ENCODE results near the gene RBPJL. TPM values are rescaled to one million over a fixed set of nuclear protein-coding genes. Genes with fewer than 3 reads are reported as not detected.

Gene RBPJL
- total RNA-seq, 1 donor from 2014 or later: not detected

DNA sequence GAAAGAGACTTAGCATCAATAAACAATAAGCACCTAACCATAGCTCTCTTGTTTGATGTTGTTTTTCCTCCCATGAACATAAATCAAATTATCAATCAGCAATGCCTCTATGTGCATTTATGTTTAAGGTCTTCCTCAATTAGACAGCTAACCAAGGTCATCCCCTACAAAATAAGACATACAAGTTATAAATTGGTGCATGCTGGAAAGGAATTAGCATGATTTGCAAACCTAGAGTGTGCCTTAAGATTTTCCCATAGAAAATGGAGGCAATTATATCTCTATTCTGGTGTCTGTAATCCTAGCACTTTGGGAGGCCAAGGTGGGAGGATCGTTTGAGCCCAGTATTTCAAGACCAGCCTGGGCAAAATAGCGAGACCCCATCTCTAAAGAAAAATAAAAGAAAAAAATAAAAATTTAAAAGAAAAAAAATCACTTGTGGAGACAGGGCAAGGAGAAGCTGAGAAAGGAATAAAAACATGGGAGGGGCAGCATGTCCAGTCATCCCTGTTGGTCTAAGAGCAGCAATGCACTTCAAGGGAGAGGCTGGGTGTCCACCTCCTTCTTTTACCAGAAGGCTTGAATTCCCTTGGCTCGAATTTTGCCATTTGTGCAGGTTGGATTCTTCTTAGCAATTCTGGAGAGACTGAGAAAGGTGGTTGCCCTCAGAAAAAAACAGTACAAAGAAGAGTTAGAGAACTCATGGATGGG, 42.9 kb upstream of the RBPJL start:
- no peak overlapping the region for H3K4me3 Mint-ChIP-seq
- no peak for ATAC-seq (ENCODE audit: low read depth)
- POLR2A ChIA-PET: no interaction called here
- H3K27ac Mint-ChIP-seq: no peak overlapping the region
- TF ChIP-seq, protein P1, sequence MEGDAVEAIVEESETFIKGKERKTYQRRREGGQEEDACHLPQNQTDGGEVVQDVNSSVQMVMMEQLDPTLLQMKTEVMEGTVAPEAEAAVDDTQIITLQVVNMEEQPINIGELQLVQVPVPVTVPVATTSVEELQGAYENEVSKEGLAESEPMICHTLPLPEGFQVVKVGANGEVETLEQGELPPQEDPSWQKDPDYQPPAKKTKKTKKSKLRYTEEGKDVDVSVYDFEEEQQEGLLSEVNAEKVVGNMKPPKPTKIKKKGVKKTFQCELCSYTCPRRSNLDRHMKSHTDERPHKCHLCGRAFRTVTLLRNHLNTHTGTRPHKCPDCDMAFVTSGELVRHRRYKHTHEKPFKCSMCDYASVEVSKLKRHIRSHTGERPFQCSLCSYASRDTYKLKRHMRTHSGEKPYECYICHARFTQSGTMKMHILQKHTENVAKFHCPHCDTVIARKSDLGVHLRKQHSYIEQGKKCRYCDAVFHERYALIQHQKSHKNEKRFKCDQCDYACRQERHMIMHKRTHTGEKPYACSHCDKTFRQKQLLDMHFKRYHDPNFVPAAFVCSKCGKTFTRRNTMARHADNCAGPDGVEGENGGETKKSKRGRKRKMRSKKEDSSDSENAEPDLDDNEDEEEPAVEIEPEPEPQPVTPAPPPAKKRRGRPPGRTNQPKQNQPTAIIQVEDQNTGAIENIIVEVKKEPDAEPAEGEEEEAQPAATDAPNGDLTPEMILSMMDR (IDR thresholded peaks at IDR 0.05): no peak
- peaks cover 38% of the 10 kb centered on the region for H3K27me3 Mint-ChIP-seq
- no peaks in the 10 kb centered on the region for H3K4me1 Mint-ChIP-seq
- no peaks in the 10 kb centered on the region for H3K9me3 Mint-ChIP-seq
- CTCF ChIA-PET: no interaction called here
- intact Hi-C loops (cut with micrococcal nuclease): no loop called here
- no peak for DNase-seq
- H3K36me3 Mint-ChIP-seq (ENCODE audit: low read depth): no peaks in the 10 kb centered on the region

DNA sequence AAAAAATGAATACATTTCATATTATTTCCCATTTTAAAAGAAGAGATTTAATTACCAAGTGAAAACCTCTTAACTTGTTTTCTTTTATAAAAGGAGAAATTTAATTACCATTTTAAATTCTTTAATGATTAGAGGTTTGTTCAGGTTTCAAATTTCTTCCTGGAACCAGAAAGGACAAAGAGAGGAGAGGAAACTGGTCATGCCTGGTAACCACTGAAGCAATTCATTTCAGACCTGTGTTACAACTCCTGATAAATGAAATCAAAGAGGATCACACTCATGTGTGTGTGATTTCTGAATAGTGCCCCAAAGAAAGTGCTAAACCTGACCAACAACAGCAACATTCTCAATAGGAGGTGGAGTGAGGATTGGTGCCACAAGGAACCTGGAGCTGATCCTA, 39.7 kb upstream of the RBPJL start:
- POLR2A ChIA-PET: no interaction called here
- TF ChIP-seq, protein P1 (IDR thresholded peaks at IDR 0.05): no peak
- ATAC-seq (ENCODE audit: low read depth) (no peak), DNase-seq (no peak)
- no peak overlapping the region for H3K4me3 Mint-ChIP-seq
- no peak overlapping the region for H3K27ac Mint-ChIP-seq
- peaks cover 35% of the 10 kb centered on the region for H3K27me3 Mint-ChIP-seq
- H3K4me1 Mint-ChIP-seq: no peaks in the 10 kb centered on the region
- no peaks in the 10 kb centered on the region for H3K36me3 Mint-ChIP-seq (ENCODE audit: low read depth)
- no peaks in the 10 kb centered on the region for H3K9me3 Mint-ChIP-seq
- CTCF ChIA-PET: no interaction called here
- intact Hi-C loops (cut with micrococcal nuclease): no loop called here

DNA sequence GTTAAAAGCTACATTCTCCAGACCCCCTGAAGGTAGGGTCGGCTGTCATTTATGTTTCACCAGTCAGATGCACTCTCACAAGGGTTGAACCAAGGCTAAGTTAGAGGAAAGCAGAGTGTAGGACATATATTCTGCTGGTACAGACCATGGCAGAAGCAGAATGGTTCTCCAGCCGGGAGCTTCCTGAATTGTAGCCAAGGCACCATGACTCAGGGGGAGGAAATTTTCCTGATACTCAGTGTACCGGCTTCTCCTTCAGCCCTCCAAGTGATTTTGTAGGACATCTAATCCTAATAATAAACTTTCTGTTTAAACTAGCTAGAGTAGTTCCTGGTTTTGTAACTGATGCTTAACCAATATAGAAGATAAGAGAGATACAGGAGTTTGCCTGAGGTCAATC, 38.1 kb upstream of the RBPJL start:
- ChIA-PET CTCF (no interaction called here), POLR2A (no interaction called here)
- no peak overlapping the region for H3K4me3 Mint-ChIP-seq
- peaks cover 39% of the 10 kb centered on the region for H3K27me3 Mint-ChIP-seq
- H3K36me3 Mint-ChIP-seq (ENCODE audit: low read depth): no peaks in the 10 kb centered on the region
- ATAC-seq (ENCODE audit: low read depth): no peak
- intact Hi-C loops (cut with micrococcal nuclease): no loop called here
- TF ChIP-seq, protein P1 (IDR thresholded peaks at IDR 0.05): no peak
- H3K9me3 Mint-ChIP-seq: no peaks in the 10 kb centered on the region
- DNase-seq: no peak
- no peaks in the 10 kb centered on the region for H3K4me1 Mint-ChIP-seq
- H3K27ac Mint-ChIP-seq: no peak overlapping the region

DNA sequence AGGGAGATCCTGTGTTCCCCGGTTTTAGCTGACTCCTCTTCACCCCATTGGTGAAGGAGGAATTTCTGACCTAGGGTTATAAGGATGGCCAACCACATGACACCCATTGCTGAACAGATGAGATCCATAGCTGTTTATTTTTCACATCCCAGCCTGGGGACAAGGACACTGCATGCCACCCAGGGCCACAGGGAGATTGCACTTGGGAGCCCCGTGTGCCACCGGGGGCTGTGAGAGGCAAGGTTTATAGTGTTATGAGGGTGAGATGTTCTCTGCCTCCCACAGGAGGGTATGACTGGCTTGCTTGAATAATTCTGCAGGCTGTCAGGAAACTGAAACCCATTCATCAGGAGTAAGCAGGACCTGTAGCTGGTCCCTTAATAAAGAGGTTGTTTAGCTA, 37.6 kb upstream of the RBPJL start:
- CTCF ChIA-PET: no interaction called here
- Mint-ChIP-seq H3K36me3 (ENCODE audit: low read depth) (no peaks in the 10 kb centered on the region), H3K4me1 (no peaks in the 10 kb centered on the region), H3K27ac (no peak overlapping the region), H3K9me3 (no peaks in the 10 kb centered on the region), H3K4me3 (no peak overlapping the region), H3K27me3 (peaks cover 38% of the 10 kb centered on the region)
- TF ChIP-seq, protein P1 (IDR thresholded peaks at IDR 0.05): no peak
- ATAC-seq (ENCODE audit: low read depth) (no peak), DNase-seq (no peak)
- intact Hi-C loops (cut with micrococcal nuclease): no loop called here
- POLR2A ChIA-PET: no interaction called here

DNA sequence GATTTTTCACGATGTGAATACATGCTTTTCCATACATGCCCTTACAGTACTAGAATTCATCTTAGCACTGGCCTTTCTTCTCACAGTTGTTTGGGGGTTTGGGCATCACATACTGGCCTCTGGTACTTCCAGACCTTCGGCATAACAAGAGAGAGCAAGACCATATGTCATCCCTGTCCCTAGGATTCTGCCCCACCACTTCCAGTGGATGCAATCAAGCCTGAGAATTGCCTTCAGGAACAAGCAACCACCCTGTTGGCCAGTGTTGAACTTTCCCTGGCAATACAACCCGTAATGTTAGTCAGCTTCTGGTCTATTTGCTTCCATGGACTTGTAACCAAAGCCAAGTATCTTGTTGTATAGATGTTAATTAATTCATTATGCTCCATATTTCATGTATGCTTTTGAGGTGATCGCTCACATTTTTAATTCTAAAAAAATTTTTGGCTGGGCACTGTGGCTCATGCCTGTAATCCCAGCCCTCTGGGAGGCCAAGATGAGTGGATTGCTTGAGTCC, 36.8 kb upstream of the RBPJL start:
- ChIA-PET POLR2A (no interaction called here), CTCF (no interaction called here)
- no peaks in the 10 kb centered on the region for H3K36me3 Mint-ChIP-seq (ENCODE audit: low read depth)
- ATAC-seq (ENCODE audit: low read depth) (no peak), DNase-seq (no peak)
- TF ChIP-seq, protein P1 (IDR thresholded peaks at IDR 0.05): no peak
- H3K27me3 Mint-ChIP-seq: peaks cover 36% of the 10 kb centered on the region
- no peaks in the 10 kb centered on the region for H3K9me3 Mint-ChIP-seq
- H3K27ac Mint-ChIP-seq: no peak overlapping the region
- no peaks in the 10 kb centered on the region for H3K4me1 Mint-ChIP-seq
- intact Hi-C loops (cut with micrococcal nuclease): no loop called here
- H3K4me3 Mint-ChIP-seq: no peak overlapping the region

All from activated B cell treated with CpG ODN at 0.5 μM for 24 hours (primary cell).